Measurements from ENCODE around the gene ELOB.

ELOB gene

DNA sequence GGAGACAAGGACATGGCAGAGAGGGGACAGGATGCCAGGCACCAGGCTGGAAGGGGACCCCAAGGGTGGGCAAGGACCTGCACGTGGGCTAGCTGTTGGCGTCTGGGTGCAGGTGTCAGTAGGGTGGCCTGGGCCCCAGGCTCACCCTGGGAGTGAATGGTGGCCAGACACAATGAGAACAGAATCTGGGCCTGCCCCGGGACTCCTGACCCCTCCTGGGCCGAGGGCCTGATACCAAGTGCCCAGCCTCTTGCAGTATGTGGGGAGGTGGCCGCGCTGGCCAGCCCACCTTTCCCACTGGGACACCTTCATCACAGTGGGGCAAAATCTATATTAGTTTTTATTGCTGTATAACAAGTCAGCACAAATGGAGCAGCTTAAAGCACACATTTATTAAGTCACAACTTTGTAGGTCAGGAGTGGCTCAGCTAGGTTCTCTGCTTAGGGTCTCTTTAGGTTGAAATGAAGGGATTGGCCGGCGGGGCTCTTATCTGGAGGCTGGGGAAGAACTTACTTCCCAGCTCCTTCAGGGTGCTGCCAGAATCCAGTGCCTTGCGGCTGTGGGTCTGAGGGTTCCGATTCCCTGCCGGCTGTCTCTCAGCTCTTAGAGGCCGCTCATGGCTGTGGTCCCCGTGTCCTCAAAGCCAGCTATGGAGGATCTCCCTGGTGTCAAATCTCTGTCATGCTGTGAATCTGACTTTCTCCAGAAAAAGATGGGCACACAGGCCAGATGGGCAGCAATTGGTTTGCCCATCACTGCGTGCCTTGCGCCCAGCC lies 6.7 kb upstream of the ELOB start:
- DNase-seq (ENCODE audit: low read depth, low spot score): no peak

DNA sequence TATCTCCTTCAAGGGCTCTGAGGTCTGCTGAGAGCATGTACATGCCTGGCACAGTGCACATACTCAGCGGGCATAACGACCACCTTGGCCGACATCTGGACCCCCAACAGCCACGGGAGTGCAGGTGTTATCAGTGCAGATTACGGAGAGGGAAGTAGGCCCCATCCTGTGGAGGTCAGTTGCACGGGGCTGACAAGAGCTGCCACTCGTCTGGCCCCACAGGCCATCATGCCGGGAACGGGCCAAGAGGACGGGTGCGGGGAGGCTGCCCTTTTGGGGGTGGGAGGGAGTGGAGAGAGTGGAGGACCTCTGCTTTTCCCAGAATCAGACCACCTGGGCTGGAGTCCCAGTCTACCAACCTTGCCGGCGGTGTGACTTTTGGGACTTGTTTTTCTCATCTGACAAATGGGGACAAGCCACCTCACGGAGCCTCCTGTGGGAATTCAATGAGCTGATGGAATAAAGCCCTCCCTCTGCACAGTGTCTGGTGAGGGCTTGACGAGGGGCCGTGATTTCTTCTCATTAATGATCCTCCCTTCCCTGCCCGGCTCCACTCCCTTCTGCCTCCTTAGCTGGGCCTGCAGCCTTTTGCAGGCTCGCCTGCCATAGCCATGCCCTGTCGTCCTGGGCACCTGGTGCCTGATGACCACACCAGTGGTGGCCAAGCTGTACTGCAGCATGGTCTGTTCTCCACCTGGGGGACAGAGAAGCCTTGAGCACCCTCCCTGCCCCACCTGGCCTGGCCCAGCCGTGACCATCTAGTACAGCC lies 5.7 kb upstream of the ELOB start:
- DNase-seq (ENCODE audit: low read depth, low spot score): no peak

DNA sequence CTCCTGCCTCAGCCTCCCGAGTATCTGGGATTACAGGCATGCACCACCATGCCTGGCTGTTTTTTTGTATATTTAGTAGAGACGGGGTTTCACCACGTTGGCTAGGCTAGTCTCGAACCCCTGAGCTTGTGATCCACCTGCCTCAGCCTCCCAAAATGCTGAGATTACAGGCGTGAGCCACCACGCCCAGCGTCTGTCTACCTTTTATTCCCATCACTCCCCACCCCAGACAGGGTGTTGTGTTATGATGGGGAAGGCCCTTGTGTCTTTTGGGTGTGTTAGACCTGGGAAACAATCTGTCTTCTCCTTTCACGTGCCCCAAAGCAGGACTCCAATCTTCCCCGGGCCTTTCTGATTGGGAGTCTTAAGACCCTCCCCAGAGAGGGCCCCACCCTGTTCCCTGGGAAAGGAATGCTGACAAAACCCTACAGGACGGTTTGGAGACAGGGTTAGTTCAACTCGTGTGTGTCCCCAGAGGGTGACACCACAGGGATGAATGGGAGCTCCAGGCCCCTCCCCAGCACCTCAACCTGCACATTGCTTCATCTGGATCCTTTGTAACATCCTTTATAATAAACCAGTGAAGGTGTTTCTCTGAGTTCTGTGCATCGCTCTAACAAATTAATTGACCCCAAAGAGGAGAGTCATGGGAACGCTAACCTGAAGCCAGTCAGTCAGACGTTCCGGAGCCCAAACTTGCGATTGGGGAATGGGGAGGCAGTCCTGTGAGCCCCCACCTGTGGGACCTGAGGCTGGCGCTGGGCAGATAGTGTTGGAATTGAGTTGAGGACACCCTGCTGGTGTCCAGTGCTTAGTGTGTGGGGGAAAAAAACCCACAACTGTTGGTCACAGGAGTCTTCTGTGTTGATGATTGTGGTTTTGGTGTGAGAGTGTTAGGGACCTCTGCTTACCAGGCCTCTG lies 3.2 kb upstream of the ELOB start:
- DNase-seq (ENCODE audit: low read depth, low spot score): no peak

DNA sequence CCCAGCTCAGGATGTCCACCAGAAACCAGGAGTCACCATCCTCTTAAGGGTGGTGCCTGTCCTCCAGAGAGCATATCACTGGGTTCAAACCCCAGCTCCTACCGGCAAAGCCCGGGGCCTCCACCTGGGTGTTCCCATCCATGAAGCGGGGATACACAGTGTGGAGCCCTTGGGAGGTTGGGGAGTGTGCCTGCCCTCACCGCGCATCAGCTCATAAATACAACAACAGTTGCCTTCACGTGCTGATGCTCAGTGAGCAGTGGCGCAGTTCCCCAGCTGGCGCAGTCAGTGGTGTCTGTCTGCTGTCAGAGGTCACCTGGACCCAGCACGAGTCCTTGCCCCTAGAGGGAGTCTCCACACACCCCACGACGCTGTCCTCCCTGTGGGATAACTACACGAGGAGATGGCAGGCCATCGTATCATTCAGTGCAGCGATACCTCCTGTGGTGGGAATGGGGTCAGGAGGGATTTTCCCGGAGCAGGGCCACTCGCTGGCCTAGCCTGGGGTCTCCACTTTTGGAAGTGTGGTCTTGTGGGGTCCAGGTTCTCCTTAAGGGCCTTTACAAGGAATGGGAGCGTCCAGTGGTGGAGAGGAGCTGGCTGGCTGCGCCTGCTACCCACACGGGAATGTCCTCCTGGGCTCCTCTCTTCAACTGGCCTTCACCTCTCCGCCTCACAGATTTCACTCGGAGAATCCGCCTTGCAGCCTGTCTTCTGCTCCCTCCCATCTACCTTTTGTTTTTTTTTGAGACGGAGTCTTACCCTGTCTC lies 2.3 kb upstream of the ELOB start:
- DNase-seq (ENCODE audit: low read depth, low spot score): no peak

DNA sequence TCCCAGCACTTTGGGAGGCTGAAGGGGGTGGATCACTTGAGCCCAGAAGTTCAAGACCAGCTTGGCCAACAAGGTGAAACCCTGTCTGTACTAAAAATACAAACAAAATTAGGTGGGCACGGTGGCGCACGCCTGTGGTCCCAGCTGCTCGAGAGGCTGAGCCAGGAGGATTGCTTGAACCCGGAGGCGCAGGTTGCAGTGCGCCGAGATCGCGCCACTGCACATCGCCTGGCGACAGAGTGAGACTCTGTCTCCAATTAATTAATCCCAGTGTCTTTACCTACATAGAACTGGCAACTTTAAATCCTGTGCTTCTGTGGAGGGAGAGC lies 1.5 kb upstream of the ELOB start:
- DNase-seq (ENCODE audit: low read depth, low spot score): no peak

DNA sequence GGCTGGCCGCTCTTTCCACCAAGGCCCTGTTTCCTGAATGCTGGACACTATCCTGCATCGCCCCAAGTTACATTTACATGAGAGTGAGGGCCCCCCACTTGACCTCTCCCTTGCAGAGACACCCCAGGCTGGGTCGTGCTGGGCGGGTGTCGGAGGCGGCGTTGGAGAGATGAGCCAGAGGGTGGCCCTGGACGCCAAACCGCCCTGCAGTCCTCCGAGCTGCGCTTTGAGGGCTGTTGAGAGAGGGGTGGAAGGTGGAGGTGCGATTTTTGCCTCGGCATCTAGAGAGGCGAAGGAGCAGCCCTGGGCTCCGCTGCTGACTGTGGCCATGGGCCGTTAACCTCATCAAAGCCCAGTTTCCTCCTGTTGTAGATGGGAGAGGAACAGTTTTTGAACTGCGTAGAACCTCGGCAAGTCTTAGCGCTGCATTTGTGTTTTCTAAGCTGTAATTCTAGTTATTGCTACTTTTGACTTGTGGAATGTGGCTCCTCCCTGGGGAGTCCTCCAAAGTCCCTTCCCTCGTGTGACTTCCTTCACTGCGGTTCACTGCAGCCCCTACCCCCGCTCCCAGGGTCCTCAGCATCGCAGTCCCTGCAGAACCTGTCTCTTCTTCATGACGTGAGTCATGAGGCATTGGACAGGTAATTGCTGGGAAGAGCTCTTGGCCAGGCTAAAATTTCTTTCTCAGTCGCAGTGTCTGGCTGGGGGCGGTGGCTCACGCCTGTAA lies 986 bp upstream of the ELOB start:
- no peak for DNase-seq (ENCODE audit: low read depth, low spot score)

DNA sequence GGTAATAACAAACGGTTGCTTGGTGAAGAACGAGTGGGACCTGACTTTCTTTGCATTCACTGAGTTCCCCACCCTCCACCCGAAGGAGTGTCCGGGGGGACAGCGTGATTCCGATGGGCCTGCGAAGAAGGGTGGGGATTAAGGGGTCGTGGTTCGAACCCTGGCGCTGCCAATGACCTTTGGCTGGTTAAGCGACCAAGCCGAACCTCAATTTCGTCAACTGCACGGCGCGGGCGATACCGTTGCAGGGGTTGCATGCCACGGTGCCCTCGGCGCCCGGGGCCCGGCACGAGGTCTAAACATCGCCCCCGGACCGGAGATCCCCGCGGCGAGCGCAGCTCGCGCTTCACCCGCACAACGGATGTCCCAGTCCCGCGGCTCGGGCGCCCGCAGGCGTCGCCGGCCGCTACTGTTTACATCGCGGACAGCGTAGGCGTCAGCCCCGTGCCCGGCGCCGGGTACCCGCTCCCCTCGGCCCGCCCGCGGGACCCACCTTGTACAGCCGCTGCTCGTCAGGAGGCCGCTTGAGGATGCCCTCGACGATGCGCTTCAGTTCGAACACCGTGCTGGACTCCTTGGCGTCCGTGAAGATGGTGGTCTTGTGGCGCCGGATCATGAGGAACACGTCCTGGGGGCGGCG lies 460 bp downstream of the ELOB start:
- DNase-seq (ENCODE audit: low read depth, low spot score): no peak

DNA sequence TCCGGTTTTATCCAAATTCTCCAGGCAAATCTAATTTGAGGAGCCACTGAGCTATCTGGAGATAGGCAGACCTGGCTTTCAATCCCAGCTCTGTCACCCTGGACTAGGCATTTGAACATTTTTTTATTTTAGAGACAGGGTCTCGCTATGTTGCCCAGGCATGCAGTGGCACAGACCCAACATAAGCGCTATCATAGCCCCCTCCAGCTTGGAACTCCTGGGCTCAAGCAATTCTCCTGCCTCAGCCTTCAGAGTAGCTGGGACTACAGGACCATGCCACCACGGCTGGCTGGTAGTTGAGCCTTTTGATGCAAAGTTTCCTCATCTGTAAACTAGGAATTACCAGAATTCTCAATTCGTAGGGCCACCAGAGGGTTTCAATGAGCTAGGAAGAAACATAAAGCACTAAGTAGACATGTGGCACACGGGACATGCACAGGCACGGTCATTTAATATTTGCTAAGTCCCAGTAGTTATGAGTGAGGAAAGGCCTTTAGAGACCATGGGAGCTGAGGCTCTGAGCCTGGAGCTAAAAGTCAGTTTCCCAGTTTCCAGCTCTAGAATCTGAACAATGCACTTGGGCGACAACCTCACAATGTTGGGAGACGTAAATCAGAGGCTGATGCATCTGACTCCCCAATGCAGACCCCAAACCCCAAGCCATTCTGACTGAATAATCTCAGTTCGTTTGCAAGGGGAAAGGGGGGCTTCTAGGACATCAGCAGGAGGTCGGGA lies 1.1 kb downstream of the ELOB start:
- no peak for DNase-seq (ENCODE audit: low read depth, low spot score)

DNA sequence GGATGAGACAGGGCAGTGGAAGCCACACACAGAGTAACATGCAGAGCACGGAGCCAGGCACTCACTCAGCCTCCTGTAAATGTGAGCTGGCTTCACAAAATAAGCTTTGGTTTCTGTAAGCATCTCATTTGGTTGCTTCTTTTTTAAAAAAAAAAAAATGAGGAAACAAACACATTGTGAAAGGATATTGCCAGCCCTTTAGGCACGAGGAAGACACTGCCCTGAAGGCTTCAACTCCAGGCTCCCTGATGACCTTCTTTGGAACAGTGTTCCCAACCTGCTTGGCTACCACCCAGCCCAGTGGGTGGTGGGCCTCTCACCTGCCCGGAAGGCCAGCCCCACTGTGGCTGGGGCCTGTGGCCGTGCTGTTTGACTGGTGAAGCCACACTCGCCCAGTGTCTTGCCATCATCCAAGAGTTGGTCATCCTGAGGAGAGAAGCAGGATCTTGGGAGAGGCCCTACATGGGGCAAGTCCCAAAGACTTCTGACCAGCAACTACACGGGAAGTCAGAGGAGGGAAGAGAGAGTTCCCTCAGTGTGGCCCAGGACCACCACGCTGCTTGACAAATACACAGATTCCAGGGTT lies 1.9 kb downstream of the ELOB start:
- no peak for DNase-seq (ENCODE audit: low read depth, low spot score)

DNA sequence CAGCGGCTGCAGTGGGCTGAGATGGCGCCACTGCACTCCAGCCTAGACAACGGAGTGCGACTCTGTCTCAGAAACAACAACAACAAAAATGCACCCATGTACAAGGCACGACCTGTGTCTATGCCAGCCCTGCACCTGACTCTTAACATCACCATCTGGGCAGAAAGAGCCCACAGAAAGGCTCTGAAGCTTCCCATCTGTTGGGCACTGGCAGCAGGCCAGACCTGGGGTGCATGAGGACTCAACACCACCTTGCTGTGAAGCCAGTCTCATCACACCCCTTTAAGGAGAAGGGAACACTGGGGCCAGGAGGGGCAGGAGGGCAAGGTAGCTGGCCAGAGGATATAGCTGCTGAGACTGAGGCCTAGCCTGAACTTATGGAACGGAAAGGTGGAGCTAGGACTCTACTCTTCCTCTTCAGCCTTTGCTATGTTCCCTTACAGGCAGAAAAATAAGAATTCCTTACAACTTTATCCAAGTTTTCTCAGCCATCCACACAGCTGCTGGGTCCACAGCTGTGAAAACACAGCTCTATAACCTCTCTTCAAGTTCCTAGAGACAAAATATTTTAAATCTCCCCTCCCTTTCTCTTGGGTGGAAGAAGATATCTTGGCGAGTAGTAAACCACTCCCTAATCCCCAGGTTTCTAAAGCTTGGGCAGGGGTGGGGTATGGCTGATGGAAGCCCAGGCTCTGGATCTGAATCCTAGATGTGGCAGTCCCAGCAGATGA lies 2.8 kb downstream of the ELOB start:
- DNase-seq (ENCODE audit: low read depth, low spot score): no peak

DNA sequence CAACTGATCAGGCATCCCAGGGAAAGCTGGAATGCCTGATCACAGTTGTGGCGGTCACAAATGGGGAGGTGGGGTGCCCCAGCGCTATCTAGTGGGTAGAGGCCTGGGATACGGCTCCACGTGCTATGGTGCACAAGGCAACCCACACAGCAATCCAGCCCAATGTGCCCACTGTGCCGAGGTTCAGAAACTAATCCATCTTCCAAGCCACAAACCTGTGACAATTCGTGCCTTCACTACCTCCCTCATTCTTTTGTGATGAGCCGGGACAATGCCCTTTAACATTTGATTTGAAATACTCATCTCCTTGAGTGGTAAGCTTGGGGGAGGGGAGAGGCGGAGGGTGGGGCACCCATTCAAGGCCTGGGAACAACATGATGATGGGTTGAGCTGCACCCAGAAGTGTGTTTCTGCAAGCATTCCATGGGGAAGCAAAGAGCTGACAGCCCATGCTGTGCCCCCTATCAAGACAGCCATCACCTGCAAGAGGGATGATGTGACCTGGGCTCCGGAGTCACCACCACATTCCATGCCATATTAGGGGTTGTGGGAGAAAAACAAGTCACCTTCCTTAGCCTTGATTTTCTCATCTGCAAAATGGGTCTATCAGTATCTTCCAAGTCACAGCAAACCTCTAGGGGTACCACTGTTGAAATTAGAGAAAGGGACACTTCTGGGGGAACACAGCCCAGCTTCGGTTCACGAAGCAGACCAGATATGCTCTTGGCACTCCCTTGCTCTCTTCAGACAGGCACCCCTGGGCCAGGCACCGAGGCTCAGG lies 3.7 kb downstream of the ELOB start:
- no peak for DNase-seq (ENCODE audit: low read depth, low spot score)

DNA sequence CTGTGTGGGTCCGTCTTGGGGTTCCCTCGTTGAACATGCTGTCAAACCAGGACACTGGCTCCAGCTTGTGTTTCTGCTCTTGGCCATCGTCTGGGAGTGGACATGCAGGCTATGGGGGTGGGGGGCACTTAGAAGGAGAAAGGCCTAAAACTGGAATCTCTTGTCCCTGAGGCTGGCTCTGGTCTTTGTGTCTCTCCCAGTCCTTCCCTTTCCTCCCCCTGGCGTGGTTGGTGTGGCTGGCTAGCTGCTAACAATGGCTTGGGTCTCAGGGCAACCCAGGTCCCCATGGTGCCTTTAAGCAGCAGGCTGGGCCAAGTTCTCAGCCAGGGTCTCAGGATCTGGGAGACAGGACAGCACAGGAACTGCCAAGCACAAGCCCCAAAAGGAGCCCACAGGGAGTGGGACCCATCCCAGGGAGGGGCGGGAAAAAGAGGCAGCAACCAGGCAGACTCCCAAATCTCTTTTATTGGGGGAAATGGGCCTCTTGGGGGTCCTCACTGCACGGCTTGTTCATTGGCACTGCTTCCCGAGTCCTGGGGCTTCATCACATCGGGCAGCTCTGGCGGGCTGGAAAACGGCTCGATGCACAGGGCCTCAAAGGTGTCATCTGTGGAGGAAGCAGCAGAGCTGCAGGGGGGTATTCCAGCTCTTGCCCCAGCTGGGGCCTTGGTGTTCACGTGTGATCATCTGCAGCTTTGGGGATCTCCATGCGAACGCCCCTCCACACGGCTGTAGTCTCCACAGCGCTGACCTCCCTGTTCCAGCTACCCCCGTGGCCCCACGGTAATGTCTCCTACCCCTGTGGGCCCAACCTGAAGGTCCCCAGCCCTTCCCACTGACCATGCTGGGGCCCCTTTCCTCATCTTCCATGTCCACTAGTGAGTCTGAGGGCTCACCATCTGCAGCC lies 5.3 kb downstream of the ELOB start:
- no peak for DNase-seq (ENCODE audit: low read depth, low spot score)

DNA sequence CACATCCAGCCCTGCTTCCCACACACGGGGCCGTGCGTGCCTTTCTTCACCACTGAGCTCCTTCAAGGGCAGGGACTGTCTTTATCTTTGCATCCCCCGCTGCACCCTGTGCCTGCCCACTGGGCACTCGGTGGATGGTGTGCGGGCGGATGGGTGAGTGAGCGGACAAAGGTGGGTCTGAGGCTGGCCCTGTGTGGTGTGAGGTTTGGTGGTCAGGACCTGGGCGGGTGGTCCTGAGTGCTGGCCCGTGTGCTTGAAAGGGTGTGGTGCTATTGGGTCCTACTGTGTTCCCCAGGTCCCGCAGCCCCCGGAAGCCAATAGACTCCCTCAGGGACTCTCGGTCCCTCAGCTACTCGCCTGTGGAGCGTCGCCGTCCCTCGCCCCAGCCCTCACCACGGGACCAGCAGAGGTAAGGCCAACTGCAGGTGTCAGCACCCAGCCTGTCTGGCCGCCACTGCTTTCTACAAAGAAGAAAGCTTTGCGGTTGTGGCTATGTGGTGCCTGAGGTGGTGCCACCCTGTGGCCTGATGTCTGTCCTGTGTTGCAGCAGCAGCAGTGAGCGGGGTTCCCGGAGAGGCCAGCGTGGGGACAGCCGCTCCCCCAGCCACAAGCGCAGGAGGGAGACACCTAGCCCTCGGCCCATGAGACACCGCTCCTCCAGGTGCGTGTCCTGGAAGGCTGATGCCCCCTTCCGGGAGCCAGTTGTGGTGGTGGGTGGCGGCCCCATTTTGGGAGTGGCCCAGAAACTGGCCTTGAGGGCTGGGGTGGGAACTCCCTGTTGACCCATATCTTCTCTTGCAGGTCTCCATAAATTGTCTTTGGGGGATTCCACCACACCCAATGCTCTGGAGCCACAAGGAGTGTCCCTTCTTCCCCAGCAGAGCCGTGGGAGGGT lies 6.8 kb downstream of the ELOB start:
- DNase-seq (ENCODE audit: low read depth, low spot score): no peak

DNA sequence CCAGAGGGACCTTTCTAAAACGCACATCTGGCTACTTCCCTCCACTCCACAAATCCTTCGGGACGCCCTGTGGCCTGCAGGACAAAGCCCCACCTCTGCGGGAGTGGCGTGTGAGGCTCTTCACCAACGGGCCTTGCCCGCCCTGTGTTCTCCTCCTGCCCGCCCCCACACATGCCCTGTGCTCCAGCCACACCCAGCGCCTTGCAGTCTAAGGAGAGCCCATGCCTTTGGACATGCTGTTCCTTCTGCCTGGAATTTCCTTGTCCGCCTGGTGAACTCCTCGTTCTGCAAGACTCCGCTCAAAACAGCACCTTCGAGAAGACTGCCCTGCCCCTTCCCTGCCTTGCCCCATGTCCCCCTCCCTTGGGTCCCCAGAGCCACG lies 7.4 kb downstream of the ELOB start:
- no peak for DNase-seq (ENCODE audit: low read depth, low spot score)

DNA sequence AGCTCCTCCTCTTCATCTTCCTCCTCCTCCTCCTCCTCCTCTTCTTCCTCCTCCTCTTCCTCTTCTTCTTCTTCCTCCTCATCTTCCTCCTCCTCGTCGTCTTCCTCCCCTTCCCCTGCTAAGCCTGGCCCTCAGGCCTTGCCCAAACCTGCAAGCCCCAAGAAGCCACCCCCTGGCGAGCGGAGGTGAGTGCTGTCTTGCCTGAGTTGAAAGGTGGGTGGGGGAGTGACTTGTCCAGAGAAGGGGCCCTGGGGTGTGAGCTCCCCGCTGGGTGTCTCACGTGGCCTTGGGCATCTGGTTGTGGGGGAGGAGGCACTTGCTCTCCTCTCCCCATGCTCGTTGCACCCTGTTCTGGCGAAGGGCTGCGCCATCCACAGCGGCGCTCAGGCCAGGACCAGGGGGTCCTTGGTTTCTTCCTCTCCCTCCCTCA lies 8.0 kb downstream of the ELOB start:
- no peak for DNase-seq (ENCODE audit: low read depth, low spot score)

All from brain pericyte (primary cell).